ENCODE results near the gene MEGF9.
"Not testable (repeated sequence)": the region's sequence is repeated elsewhere in the genome, so short reads cannot be mapped to it uniquely, and the experiment has no call there.

The MEGF9 gene

GRCh38 chr9:120654272-120654671 lies 60.0 kb downstream of the MEGF9 start:
- no peak for DNase-seq

- DNase-seq, result no peak
These were observed 60.5 kb downstream of the MEGF9 start for GRCh38 chr9:120653762-120654161.

- no peak for DNase-seq
These were observed 61.3 kb downstream of the MEGF9 start for GRCh38 chr9:120652934-120653333.

GRCh38 chr9:120650352-120650751 lies 63.9 kb downstream of the MEGF9 start:
- no peak for DNase-seq

GRCh38 chr9:120648581-120649197 lies 65.6 kb downstream of the MEGF9 start:
- DNase-seq, result no peak

GRCh38 chr9:120646948-120647347 lies 67.3 kb downstream of the MEGF9 start:
- no peak for DNase-seq

- no peak for DNase-seq
These were observed 68.5 kb downstream of the MEGF9 start for GRCh38 chr9:120645760-120646159.

GRCh38 chr9:120643061-120643460 lies 71.2 kb downstream of the MEGF9 start:
- no peak for DNase-seq

GRCh38 chr9:120642129-120642770 lies 72.0 kb downstream of the MEGF9 start:
- no peak for DNase-seq

GRCh38 chr9:120640874-120641273 lies 73.4 kb downstream of the MEGF9 start:
- not testable (repeated sequence) for DNase-seq

GRCh38 chr9:120640380-120640779 lies 73.9 kb downstream of the MEGF9 start:
- DNase-seq, result no peak

GRCh38 chr9:120637919-120638318 lies 76.4 kb downstream of the MEGF9 start:
- no peak for DNase-seq

GRCh38 chr9:120636194-120636957 lies 77.9 kb downstream of the MEGF9 start:
- no peak for DNase-seq

GRCh38 chr9:120635011-120635410 lies 79.3 kb downstream of the MEGF9 start:
- DNase-seq, result no peak

- DNase-seq, result no peak
These were observed 83.9 kb downstream of the MEGF9 start for GRCh38 chr9:120630333-120630732.

- DNase-seq, result not testable (repeated sequence)
These were observed 85.3 kb downstream of the MEGF9 start for GRCh38 chr9:120628925-120629497.

GRCh38 chr9:120628207-120628924 lies 85.9 kb downstream of the MEGF9 start:
- no peak for DNase-seq

- no peak for DNase-seq
These were observed 87.2 kb downstream of the MEGF9 start for GRCh38 chr9:120627073-120627472.

- no peak for DNase-seq
These were observed 87.8 kb downstream of the MEGF9 start for GRCh38 chr9:120626512-120626911.

GRCh38 chr9:120625222-120625621 lies 89.0 kb downstream of the MEGF9 start:
- no peak for DNase-seq

- DNase-seq, result no peak
These were observed 91.5 kb downstream of the MEGF9 start for GRCh38 chr9:120622790-120623189.

- no peak for DNase-seq
These were observed 92.3 kb downstream of the MEGF9 start for GRCh38 chr9:120621941-120622340.
